HG02798 (cell line): ENCODE results near the gene KANSL1.

Experiments
- ATAC-seq: cut with Tn5 transposase; IDR thresholded peaks from one replicate; pipeline ENCODE4 v1.9.1; 2021; ENCODE audit warnings: mild to moderate bottlenecking; ENCODE audit not compliant: unreplicated experiment, poor library complexity

Gene KANSL1

GRCh38 chr17:46143827-46144236, 49.4 kb downstream of the KANSL1 start:
- ATAC-seq: no peak

GRCh38 chr17:46141645-46142044, 51.6 kb downstream of the KANSL1 start:
- ATAC-seq: no peak

DNA sequence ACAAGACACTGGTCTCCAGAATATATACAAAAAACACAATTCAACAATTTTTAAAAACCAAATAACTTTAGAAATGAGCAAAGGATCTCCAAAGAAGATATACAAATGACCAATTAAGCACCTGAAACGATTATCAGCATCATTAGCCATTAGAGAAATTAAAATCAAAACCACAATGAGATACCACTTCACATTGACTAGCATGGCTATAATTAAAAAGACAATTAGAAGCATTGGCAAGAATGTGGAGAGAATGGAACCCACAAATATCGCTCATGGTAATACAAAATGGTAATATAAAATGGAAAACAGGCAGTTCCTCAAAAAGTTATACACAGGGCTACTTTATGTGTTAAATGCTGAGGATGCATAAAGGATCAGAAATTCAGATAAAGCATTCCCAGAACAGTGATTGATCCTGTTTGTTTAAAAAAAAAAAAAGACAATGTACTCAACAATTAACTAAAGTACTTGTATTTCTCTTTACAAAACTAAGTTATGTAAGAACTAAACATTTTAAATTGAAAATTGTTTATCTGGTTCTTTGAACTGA, 52.5 kb downstream of the KANSL1 start:
- no peak for ATAC-seq

- ATAC-seq: no peak
Observed at GRCh38 chr17:46139432-46140210, 53.6 kb downstream of the KANSL1 start.

- ATAC-seq: no peak
Observed at GRCh38 chr17:46138473-46138872, 54.8 kb downstream of the KANSL1 start.

- ATAC-seq: no peak
Observed at GRCh38 chr17:46136820-46137219, 56.4 kb downstream of the KANSL1 start.

DNA sequence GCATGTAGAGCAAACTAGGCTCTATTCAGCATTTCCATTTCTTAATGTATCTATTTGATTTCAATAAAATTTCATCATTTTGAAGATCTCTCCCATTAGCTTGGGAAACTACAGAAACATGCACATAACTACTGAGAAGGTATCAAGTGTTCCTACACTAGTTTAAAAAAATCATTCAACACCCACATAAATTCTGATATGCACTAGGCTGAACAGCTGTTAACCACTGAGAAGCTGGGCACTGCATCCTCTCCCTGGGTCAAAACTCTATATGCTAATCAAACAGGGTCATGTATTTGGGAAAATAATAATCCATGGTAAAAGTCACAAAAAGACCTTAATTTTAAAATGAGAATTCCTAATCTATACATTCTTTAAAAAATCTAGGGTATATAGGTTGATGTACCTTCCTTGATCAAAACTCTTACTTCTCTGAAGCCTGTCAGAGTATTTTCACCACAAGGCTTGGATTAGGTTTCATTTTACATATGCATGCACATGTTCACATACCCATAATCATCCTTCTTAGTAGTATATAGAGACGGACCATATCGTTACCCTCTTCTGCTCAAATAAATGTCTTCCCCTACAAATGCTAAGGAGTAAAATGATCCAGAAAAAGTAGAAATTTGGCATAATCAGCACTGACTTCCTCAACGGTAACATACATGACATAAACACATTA, 57.2 kb downstream of the KANSL1 start:
- ATAC-seq: no peak

- no peak for ATAC-seq
Observed at GRCh38 chr17:46135126-46135812, 58.0 kb downstream of the KANSL1 start.

DNA sequence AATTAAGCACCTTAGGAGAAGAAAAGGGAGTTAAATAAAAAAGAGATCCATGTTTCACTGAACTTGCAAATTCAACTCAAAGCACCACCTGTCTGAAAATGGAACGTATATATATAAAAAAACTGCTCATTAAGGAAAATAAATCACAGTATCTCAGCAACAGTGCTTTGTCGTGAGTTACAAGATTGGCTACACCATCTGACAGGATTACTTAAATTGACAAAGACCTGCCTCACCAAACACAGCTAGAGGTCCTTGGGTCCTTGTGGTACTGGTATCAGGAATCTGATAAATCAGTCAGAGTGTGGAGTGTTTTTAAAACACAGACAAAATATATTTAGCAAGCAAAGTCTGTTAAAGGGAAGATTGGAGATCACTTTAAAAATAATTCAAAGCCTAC, 63.9 kb downstream of the KANSL1 start:
- no peak for ATAC-seq

GRCh38 chr17:46128453-46128852, 64.8 kb downstream of the KANSL1 start:
- no peak for ATAC-seq

DNA sequence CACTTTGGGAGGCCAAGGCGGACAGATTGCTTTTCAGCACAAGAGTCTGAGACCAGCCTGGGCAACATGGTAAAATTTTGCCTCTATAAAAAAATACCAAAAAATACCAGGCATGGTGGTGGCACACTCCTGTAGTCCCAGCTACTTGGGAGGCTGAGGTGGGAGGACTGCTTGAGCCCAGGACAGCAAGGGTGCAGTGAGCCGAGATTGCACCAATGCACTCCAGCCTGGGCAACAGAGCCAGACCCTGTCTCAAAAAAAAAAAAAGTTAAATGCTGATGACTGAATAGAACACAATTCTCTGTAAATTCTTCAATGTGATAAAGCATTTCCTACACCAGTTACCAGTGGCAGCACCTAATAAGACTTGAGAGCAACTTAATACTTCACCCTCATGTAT, 65.7 kb downstream of the KANSL1 start:
- no peak for ATAC-seq

- no peak for ATAC-seq
Observed at GRCh38 chr17:46126840-46127239, 66.4 kb downstream of the KANSL1 start.

GRCh38 chr17:46125831-46126230, 67.4 kb downstream of the KANSL1 start:
- ATAC-seq: no peak

DNA sequence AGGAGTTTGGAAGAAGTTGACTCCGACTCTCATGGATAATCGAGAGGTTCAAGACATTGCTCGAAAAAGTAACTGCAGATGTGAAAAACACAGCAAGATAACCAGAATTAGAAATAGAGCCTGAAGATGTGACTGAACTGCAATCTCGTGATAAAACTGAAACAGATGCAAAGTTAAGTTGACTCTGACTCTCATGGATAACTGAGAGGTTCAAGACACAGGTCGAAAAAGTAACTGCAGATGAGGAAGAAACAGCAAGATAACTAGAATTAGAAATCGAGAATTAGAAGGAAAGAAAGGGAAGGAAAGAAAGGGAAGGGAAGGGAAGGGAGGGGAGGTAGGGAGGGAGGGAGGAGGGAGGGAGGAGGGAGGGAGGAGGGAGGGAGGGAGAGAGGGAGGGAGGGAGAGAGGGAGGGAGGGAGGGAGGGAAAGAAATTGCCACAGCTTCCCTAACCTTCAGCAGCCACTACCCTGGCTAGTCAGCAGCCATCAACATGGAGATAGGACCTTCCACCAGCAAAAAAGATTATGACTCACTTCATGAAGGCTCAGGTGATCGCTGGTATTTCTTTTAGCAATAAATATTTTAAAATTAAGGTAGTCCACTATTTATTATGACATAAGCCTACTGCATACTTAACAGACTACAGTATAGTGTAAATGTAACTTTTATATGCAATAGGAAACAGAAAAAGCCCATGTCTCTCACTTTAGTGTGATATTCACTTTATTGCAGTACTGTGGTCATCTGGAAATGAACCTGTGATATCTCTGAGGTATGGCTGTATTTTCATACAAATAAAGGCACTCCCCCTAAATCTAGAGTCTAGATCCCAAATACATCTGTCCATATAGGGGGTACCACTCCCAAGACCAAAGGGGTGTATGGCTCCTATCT, 68.3 kb downstream of the KANSL1 start:
- ATAC-seq: no peak

GRCh38 chr17:46123607-46124006, 69.6 kb downstream of the KANSL1 start:
- no peak for ATAC-seq

DNA sequence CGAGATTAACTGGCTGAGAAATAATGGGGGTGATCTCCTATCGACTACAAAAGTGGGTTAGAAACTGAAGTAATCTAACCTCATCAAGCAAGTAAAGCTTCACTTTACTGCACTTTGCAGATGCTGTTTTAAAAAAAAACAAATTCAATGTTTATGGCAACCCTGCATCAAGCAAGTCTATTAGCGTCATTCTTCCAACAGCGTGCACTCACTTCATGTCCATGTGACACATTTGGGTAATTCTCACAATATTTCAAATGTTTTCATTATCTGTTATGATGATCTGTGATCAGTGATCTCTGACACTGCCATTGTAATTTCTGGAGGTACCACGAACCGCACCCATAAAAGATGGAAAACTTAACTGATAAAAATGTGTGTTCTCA, 70.8 kb downstream of the KANSL1 start:
- no peak for ATAC-seq

- peak; percentile 53 for ATAC-seq
Observed at GRCh38 chr17:46121841-46122485, 71.3 kb downstream of the KANSL1 start.

DNA sequence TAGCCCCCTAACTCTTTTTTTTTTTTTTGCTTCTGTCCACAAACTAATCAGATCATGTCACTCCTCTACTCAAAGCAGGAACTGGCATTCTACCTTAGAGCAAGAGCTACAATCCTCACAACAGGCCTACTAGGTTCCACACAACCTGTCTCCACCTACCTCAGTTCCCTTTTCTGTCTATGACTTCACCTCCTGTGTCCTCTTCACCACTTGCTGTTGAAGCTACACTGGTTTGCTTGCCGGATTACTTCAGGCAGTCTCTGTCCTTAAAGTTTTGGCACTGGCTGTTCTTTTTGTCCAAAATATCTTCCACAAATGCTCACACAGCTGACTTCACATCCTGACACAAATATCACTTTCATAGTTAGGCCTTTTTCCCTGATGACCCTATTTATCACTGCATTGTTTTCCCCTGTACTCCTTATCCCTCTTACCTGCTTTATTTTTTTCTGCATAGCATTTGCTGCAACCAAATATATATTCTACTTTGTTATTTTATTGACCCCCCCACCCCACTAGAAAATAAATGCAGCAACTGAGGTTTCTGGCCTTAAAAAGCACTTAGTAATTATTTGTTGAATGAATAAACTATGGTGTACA, 72.0 kb downstream of the KANSL1 start:
- no peak for ATAC-seq

- no peak for ATAC-seq
Observed at GRCh38 chr17:46120537-46120936, 72.7 kb downstream of the KANSL1 start.
